Mucosa of descending colon (tissue), 3 donors: ENCODE results near the gene SLC38A3. TPM values are rescaled to one million over a fixed set of nuclear protein-coding genes. Genes with fewer than 3 reads are reported as not detected.

Experiments
- ATAC-seq: fragments of 200-7000 bp; cut with Tn5 transposase; one replicate; pipeline ENCODE4 v1.9.1; 2020; ENCODE audit warnings: mild to moderate bottlenecking, moderate library complexity
- DNase-seq, 3 donors: peaks; one replicate each; pipeline ENCODE4 v3.0.0-alpha.2; 2020
- H3K36me3 ChIP-seq: fragments of 200-600 bp; one replicate; pipeline ENCODE4 v1.8.0; 2021; ENCODE audit warnings: low read depth, mild to moderate bottlenecking
- H3K4me1 ChIP-seq: fragments of 200-600 bp; one replicate; pipeline ENCODE4 v1.8.0; 2021; ENCODE audit warnings: low read depth, mild to moderate bottlenecking
- H3K4me3 ChIP-seq: fragments of 200-600 bp; one replicate; pipeline ENCODE4 v1.8.0; 2021; ENCODE audit warnings: mild to moderate bottlenecking
- H3K9me3 ChIP-seq: fragments of 200-600 bp; one replicate; pipeline ENCODE4 v1.8.0; 2021; ENCODE audit warnings: mild to moderate bottlenecking
- intact Hi-C, 2 donors: fragments of 100-400 bp; cut with DNase I in 1 of 2; cut with micrococcal nuclease in 1 of 2; formaldehyde crosslinking; loops; one replicate each; pipeline versions ENCODE4 v1.11.0 to v1.11.1; 2022; cut with DNase I, micrococcal nuclease
- total RNA-seq, 3 donors: library from RNA; stranded (reverse); fragmentation: NEBNext Ultra II Directional in 2 of 3; extraction: Animal tissue kit (Norgen Biotek cat#: 25700) in 2 of 3; gene quantifications; one replicate each; pipeline versions ENCODE4 v1.2.1 to v1.2.4, GENCODE V29; 2021 to 2023
- TF ChIP-seq, protein P1 (sequence below): fragments of 200-600 bp; IDR thresholded peaks from one replicate; pipeline ENCODE4 v1.8.0; 2022; ENCODE audit warnings: antibody characterized with exemption, mild to moderate bottlenecking
- donor health status: DM: no; HTN: no; CAD: no; lungs with moderate emphysema.
- donor health status: DM: no; HTN: no; CAD: no.
- donor health status: DM: no; HTN: yes; CAD: no.

SLC38A3 gene
- total RNA-seq, 3 donors from 2014 or later: 0.29 to 0.32 TPM; not detected in 1

- Histone ChIP-seq H3K4me3 (no peak overlapping the region), H3K4me1 (peaks cover 34% of the 10 kb centered on the region)
- intact Hi-C loops: no loop called here
Measured at GRCh38 chr3:50167841-50168209, 37.2 kb upstream of the SLC38A3 start.

DNA sequence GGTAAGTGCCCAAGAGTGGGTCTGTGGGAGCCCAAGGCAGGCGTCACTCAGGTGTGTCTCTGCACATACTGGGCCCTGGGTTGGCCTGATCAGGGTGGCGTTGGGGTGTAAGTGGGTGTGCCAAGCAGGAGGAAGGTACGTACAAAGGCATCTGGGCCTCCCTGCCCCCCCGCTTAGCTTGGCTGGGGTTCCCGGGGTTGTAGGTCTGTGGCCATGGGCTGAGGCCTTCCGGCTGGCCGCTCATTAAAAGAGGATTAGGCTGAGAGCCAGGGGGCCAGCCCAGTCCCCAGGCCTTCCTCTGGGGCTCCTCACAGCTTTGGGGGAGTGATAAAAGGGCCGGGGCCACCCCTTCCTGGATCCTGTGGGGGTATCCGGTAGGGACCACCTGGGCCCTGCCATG is 36.7 kb upstream of the SLC38A3 start:
- DNase-seq (no peak), ATAC-seq (no peak)
- intact Hi-C loops: no loop called here
- H3K9me3 ChIP-seq: no peaks in the 10 kb centered on the region
- TF ChIP-seq, protein P1, sequence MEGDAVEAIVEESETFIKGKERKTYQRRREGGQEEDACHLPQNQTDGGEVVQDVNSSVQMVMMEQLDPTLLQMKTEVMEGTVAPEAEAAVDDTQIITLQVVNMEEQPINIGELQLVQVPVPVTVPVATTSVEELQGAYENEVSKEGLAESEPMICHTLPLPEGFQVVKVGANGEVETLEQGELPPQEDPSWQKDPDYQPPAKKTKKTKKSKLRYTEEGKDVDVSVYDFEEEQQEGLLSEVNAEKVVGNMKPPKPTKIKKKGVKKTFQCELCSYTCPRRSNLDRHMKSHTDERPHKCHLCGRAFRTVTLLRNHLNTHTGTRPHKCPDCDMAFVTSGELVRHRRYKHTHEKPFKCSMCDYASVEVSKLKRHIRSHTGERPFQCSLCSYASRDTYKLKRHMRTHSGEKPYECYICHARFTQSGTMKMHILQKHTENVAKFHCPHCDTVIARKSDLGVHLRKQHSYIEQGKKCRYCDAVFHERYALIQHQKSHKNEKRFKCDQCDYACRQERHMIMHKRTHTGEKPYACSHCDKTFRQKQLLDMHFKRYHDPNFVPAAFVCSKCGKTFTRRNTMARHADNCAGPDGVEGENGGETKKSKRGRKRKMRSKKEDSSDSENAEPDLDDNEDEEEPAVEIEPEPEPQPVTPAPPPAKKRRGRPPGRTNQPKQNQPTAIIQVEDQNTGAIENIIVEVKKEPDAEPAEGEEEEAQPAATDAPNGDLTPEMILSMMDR: no peak
- peaks cover 33% of the 10 kb centered on the region for H3K4me1 ChIP-seq
- no peaks in the 10 kb centered on the region for H3K36me3 ChIP-seq
- H3K4me3 ChIP-seq: no peak overlapping the region

More at GRCh38 chr3:50167841-50168209, 37.2 kb upstream of the SLC38A3 start:
- ATAC-seq: no peak
- Histone ChIP-seq H3K9me3 (no peaks in the 10 kb centered on the region), H3K36me3 (no peaks in the 10 kb centered on the region)
- TF ChIP-seq, protein P1: no peak
- no peak for DNase-seq

GRCh38 chr3:50168791-50169190 is 36.3 kb upstream of the SLC38A3 start:
- H3K36me3 ChIP-seq: no peaks in the 10 kb centered on the region
- ATAC-seq (no peak), DNase-seq (no peak)
- intact Hi-C loops: no loop called here
- peaks cover 34% of the 10 kb centered on the region for H3K4me1 ChIP-seq
- no peak overlapping the region for H3K4me3 ChIP-seq
- TF ChIP-seq, protein P1: no peak
- no peaks in the 10 kb centered on the region for H3K9me3 ChIP-seq

GRCh38 chr3:50169232-50169832 is 35.7 kb upstream of the SLC38A3 start:
- Histone ChIP-seq H3K9me3 (no peaks in the 10 kb centered on the region), H3K36me3 (no peaks in the 10 kb centered on the region), H3K4me3 (no peak overlapping the region), H3K4me1 (peaks cover 28% of the 10 kb centered on the region)
- intact Hi-C loops: no loop called here
- no peak for DNase-seq
- no peak for ATAC-seq
- TF ChIP-seq, protein P1: no peak

GRCh38 chr3:50169858-50170257 is 35.2 kb upstream of the SLC38A3 start:
- peaks cover 28% of the 10 kb centered on the region for H3K4me1 ChIP-seq
- DNase-seq (no peak), ATAC-seq (no peak)
- H3K9me3 ChIP-seq: no peaks in the 10 kb centered on the region
- TF ChIP-seq, protein P1: no peak
- intact Hi-C loops: no loop called here
- no peaks in the 10 kb centered on the region for H3K36me3 ChIP-seq
- H3K4me3 ChIP-seq: no peak overlapping the region

GRCh38 chr3:50170689-50171088 is 34.4 kb upstream of the SLC38A3 start:
- Histone ChIP-seq H3K4me3 (no peak overlapping the region), H3K4me1 (peaks cover 22% of the 10 kb centered on the region), H3K36me3 (no peaks in the 10 kb centered on the region), H3K9me3 (no peaks in the 10 kb centered on the region)
- DNase-seq: no peak
- intact Hi-C loops: no loop called here
- ATAC-seq: no peak
- TF ChIP-seq, protein P1: no peak
